HEK293 (cell line): ENCODE data around the gene KCNC1.

Experiments
- CTCF ChIA-PET: fragments of 350-600 bp; formaldehyde crosslinking; extraction: SDS; loops from one replicate; lab custom pipeline; 2021; ENCODE audit warnings: antibody characterized with exemption; lab: Yijun Ruan, JAX
- POLR2A ChIA-PET: fragments of 300-600 bp; formaldehyde crosslinking; extraction: SDS; loops from one replicate; lab custom pipeline; 2020; ENCODE audit warnings: antibody characterized with exemption, inconsistent platforms; lab: Yijun Ruan, JAX
- H3K27ac ChIP-seq: fragments of 200-500 bp; sonication (Bioruptor generic); 2 replicates; pipeline ENCODE4 v1.5.1; 2014; ENCODE audit warnings: low read depth, low read length, control low read depth, inconsistent platforms; ENCODE audit errors: extremely low read depth
- H3K36me3 ChIP-seq, 2 experiments: fragments of 200-500 bp in 1 of 2; sonication (Bioruptor generic) in 1 of 2; 1 replicate in 1 of 2; 2 replicates in 1 of 2; pipeline ENCODE4 v1.5.1; 2014 to 2017; ENCODE audit warnings: inconsistent platforms in 2 of 2, low read length in 2 of 2; ENCODE audit not compliant: control insufficient read depth in 2 of 2, insufficient read depth in 1 of 2
- H3K4me1 ChIP-seq: fragments of 200-500 bp; sonication (Bioruptor generic); 2 replicates; pipeline ENCODE4 v1.5.1; 2014; ENCODE audit warnings: mild to moderate bottlenecking, low read length, inconsistent platforms; ENCODE audit not compliant: control insufficient read depth, insufficient read depth
- H3K4me3 ChIP-seq: 2 replicates; pipeline ENCODE4 v1.5.1; 2011; ENCODE audit warnings: low read depth, mild to moderate bottlenecking, control low read depth, low read length, moderate library complexity
- H3K9me3 ChIP-seq: fragments of 200-500 bp; sonication (Bioruptor generic); 2 replicates; pipeline ENCODE4 v1.5.1; 2014; ENCODE audit warnings: low read depth, low read length, inconsistent platforms; ENCODE audit not compliant: control insufficient read depth, insufficient read depth
- FEZF1 ChIP-seq: fragments of 450-650 bp; formaldehyde crosslinking; IDR thresholded peaks from 2 replicates; pipeline ENCODE4 v1.5.1; 2016; ENCODE audit warnings: missing biosample characterization, missing genetic modification characterization
- HOXD13 ChIP-seq: sonication (generic); formaldehyde crosslinking; IDR thresholded peaks from 2 replicates; pipeline ENCODE4 v1.8.0; 2022; ENCODE audit warnings: missing genetic modification reagents, borderline replicate concordance
- SCRT2 ChIP-seq: fragments of 450-650 bp; formaldehyde crosslinking; IDR thresholded peaks from 2 replicates; pipeline ENCODE4 v1.5.1; 2016; ENCODE audit warnings: missing biosample characterization, missing genetic modification characterization
- ZBTB17 ChIP-seq: fragments of 450-650 bp; formaldehyde crosslinking; IDR thresholded peaks from 2 replicates; pipeline ENCODE4 v1.5.1; 2016; ENCODE audit warnings: missing biosample characterization, missing genetic modification characterization
- ZFP3 ChIP-seq: fragments of 450-650 bp; formaldehyde crosslinking; IDR thresholded peaks from 2 replicates; pipeline ENCODE4 v1.5.1; 2016; ENCODE audit warnings: low read depth, missing biosample characterization, missing genetic modification characterization
- ZNF311 ChIP-seq: fragments of 450-650 bp; formaldehyde crosslinking; IDR thresholded peaks from 2 replicates; pipeline ENCODE4 v1.5.1; 2017; ENCODE audit warnings: missing biosample characterization, missing genetic modification characterization, borderline replicate concordance
- ZNF510 ChIP-seq: fragments of 450-650 bp; formaldehyde crosslinking; IDR thresholded peaks from 2 replicates; pipeline ENCODE4 v1.5.1; 2018; ENCODE audit warnings: mild to moderate bottlenecking, missing genetic modification characterization, missing biosample characterization; ENCODE audit not compliant: insufficient replicate concordance
- ZNF521 ChIP-seq: fragments of 450-650 bp; formaldehyde crosslinking; IDR thresholded peaks from 2 replicates; pipeline ENCODE4 v1.5.1; 2017; ENCODE audit warnings: missing biosample characterization, mild to moderate bottlenecking, missing genetic modification characterization
- ZNF585B ChIP-seq: fragments of 450-650 bp; formaldehyde crosslinking; IDR thresholded peaks from 2 replicates; pipeline ENCODE4 v1.5.1; 2016; ENCODE audit warnings: missing biosample characterization, missing genetic modification characterization
- ZNF624 ChIP-seq: fragments of 450-650 bp; formaldehyde crosslinking; IDR thresholded peaks from 2 replicates; pipeline ENCODE4 v1.5.1; 2017; ENCODE audit warnings: missing biosample characterization, missing genetic modification characterization
- ZNF677 ChIP-seq: fragments of 450-650 bp; IDR thresholded peaks from 2 replicates; pipeline ENCODE4 v1.5.0; 2018; ENCODE audit warnings: missing biosample characterization, mild to moderate bottlenecking, missing genetic modification characterization, moderate library complexity
- ZNF791 ChIP-seq: fragments of 450-650 bp; formaldehyde crosslinking; IDR thresholded peaks from 2 replicates; pipeline ENCODE4 v1.5.1; 2016; ENCODE audit warnings: missing biosample characterization, missing genetic modification characterization
- ZSCAN16 ChIP-seq: fragments of 450-650 bp; formaldehyde crosslinking; IDR thresholded peaks from 2 replicates; pipeline ENCODE4 v1.5.1; 2016; ENCODE audit warnings: missing biosample characterization, missing genetic modification characterization
- TF ChIP-seq, protein P1 (sequence below): fragments of 450-650 bp; formaldehyde crosslinking; IDR thresholded peaks from 2 replicates; pipeline ENCODE4 v1.5.1; 2016; ENCODE audit warnings: missing biosample characterization, missing genetic modification characterization, low read depth
- TF ChIP-seq, protein P2 (sequence below): fragments of 450-650 bp; formaldehyde crosslinking; optimal IDR thresholded peaks from 2 replicates; pipeline ENCODE3; 2016; ENCODE audit warnings: missing biosample characterization, mild to moderate bottlenecking, missing genetic modification characterization
- TF ChIP-seq, protein P3 (sequence below): fragments of 450-650 bp; formaldehyde crosslinking; IDR thresholded peaks from 2 replicates; pipeline ENCODE4 v1.5.1; 2016; ENCODE audit warnings: missing biosample characterization, missing genetic modification characterization

Gene KCNC1

DNA sequence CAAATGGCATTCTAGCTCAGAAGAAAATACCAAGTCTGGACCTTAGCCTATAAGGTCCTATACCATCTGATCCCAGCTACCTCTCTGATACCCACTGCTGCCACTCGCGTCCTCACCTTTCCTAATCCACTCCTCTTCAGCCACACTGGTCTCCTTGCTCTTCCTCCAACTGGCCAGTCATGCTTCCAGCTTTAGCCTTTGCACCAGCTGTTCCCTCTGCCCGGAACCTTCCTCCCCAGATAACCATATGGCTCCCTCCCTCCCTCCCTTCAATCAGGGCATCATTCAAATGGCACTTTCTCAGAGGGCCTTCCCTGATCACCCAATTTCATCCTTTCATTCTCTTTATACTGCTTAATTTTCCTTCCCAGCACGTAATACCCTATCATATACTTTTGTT lies 67.9 kb downstream of the KCNC1 start:
- Histone ChIP-seq H3K4me3 (no peak overlapping the region), H3K27ac (no peak overlapping the region), H3K4me1 (no peaks in the 10 kb centered on the region), H3K9me3 (no peaks in the 10 kb centered on the region), H3K36me3 (no peaks in the 10 kb centered on the region)
- POLR2A ChIA-PET, result no interaction called here
- CTCF ChIA-PET, result interaction anchor here (0.7 kb wide), 1 partner anchor 8 kb away, joined by 5 read pairs; no protein-coding TSS in a partner anchor
- TF ChIP-seq ZSCAN16 (no peak), HOXD13 (no peak), ZFP3 (tag by site-specific recombination) (no peak), ZNF624 (no peak), ZNF521 (tag by site-specific recombination) (no peak), ZNF791 (tag by site-specific recombination) (no peak), ZNF510 (no peak)
- TF ChIP-seq, protein P1, sequence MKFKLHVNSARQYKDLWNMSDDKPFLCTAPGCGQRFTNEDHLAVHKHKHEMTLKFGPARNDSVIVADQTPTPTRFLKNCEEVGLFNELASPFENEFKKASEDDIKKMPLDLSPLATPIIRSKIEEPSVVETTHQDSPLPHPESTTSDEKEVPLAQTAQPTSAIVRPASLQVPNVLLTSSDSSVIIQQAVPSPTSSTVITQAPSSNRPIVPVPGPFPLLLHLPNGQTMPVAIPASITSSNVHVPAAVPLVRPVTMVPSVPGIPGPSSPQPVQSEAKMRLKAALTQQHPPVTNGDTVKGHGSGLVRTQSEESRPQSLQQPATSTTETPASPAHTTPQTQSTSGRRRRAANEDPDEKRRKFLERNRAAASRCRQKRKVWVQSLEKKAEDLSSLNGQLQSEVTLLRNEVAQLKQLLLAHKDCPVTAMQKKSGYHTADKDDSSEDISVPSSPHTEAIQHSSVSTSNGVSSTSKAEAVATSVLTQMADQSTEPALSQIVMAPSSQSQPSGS (tag by site-specific recombination), result no peak
- TF ChIP-seq, protein P2, sequence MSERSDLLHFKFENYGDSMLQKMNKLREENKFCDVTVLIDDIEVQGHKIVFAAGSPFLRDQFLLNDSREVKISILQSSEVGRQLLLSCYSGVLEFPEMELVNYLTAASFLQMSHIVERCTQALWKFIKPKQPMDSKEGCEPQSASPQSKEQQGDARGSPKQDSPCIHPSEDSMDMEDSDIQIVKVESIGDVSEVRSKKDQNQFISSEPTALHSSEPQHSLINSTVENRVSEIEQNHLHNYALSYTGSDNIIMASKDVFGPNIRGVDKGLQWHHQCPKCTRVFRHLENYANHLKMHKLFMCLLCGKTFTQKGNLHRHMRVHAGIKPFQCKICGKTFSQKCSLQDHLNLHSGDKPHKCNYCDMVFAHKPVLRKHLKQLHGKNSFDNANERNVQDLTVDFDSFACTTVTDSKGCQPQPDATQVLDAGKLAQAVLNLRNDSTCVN (tag by site-specific recombination), result no peak

DNA sequence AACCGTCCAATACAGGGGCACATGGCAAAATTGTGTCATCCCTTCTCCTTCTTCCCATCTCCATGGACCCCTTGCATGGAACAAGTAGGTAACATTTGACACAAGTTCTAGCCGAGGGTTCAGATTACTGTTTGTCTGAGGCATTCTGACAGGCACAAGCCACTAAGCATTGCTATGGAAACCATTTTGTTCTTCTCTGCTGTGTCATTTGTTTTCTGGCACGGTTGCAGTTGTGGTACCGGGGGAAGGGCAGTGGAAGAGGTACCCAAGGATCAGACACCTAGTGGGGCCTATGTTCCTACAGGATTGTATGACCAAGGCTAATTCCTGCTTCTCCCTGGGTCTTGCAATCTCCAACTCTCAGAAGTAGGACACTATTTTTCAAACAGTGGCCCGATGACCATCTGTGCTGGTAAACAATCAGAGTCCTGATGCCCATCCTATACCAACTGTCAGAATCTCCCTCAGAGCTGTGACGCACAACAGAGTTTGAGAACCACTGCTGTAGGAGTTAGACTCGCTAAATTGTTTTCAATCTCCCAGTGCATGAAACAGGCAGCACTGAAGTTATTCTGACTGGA lies 69.3 kb downstream of the KCNC1 start:
- no peaks in the 10 kb centered on the region for H3K36me3 ChIP-seq
- no peak overlapping the region for H3K4me3 ChIP-seq
- CTCF ChIA-PET, result interaction anchor here (1.0 kb wide), 1 partner anchor 44 kb away, joined by 3 read pairs; no protein-coding TSS in a partner anchor
- no peaks in the 10 kb centered on the region for H3K9me3 ChIP-seq
- H3K4me1 ChIP-seq, result no peaks in the 10 kb centered on the region
- POLR2A ChIA-PET, result no interaction called here
- TF ChIP-seq SCRT2 (tag by site-specific recombination) (no peak), ZNF311 (tag by site-specific recombination) (no peak)
- no peak overlapping the region for H3K27ac ChIP-seq

DNA sequence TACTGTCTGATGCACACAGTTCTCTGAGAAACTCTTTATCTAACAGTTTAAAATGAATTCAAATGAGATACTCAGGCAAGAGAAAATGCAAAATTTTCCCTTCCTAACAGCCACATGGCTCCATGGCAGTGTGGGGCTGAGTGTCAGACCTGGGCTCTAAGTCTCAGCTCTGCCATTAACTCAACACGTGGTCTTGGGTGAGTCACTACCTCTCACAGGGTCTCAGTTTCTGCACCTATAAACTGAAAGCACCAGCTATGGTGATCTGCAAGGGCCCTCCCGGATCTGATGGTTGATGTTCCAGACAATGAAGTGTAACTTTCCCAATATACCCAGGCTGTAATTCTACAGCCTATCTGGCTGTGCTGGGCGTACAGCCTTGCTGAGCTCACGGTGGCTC lies 70.5 kb downstream of the KCNC1 start:
- POLR2A ChIA-PET, result no interaction called here
- CTCF ChIA-PET, result interaction anchor here (1.2 kb wide), 1 partner anchor 206 kb away, joined by 4 read pairs; no protein-coding TSS in a partner anchor
- Histone ChIP-seq H3K36me3 (no peaks in the 10 kb centered on the region), H3K4me3 (no peak overlapping the region), H3K27ac (no peak overlapping the region), H3K4me1 (no peaks in the 10 kb centered on the region), H3K9me3 (no peaks in the 10 kb centered on the region)
- TF ChIP-seq ZNF585B (tag by site-specific recombination) (no peak), SCRT2 (tag by site-specific recombination) (peak; percentile 59; the same call in 1 of the 2 replicates)

DNA sequence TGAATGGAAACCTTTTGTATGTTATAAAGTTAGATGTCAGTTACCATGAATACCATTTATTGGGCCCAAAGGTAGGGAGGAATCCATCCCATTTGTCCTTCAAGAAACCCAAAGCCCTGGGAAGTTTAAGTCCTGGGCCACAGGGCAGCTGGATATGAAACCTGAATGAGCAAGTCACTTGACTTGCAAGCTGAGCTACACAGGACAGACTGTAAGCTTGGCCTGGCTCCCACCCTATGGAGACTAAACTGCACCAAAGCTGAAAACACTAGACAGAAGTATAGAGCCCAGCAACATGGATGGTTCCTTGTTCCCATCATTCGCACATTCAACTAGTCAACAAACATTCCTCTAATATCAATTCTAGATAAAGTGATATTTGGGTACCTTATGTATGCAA lies 71.3 kb downstream of the KCNC1 start:
- H3K4me1 ChIP-seq, result no peaks in the 10 kb centered on the region
- POLR2A ChIA-PET, result no interaction called here
- no peak overlapping the region for H3K27ac ChIP-seq
- H3K9me3 ChIP-seq, result no peaks in the 10 kb centered on the region
- CTCF ChIA-PET, result interaction anchor here (1.2 kb wide), 1 partner anchor 207 kb away, joined by 4 read pairs; no protein-coding TSS in a partner anchor
- TF ChIP-seq ZNF677 (tag by site-specific recombination) (no peak), FEZF1 (tag by site-specific recombination) (no peak), ZBTB17 (0 out of 2 replicates have a peak, but pooled peaks have one; percentile 28)
- TF ChIP-seq, protein P3, sequence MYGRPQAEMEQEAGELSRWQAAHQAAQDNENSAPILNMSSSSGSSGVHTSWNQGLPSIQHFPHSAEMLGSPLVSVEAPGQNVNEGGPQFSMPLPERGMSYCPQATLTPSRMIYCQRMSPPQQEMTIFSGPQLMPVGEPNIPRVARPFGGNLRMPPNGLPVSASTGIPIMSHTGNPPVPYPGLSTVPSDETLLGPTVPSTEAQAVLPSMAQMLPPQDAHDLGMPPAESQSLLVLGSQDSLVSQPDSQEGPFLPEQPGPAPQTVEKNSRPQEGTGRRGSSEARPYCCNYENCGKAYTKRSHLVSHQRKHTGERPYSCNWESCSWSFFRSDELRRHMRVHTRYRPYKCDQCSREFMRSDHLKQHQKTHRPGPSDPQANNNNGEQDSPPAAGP (tag by site-specific recombination), result no peak
- no peaks in the 10 kb centered on the region for H3K36me3 ChIP-seq
- no peak overlapping the region for H3K4me3 ChIP-seq
